ENCODE measurements around the gene FLT1. TPM values are rescaled to one million over a fixed set of nuclear protein-coding genes. Genes with fewer than 3 reads are reported as not detected.

The FLT1 gene
- total RNA-seq, 2 donors from 2014 or later, result 3.2 to 10.3 TPM

DNA sequence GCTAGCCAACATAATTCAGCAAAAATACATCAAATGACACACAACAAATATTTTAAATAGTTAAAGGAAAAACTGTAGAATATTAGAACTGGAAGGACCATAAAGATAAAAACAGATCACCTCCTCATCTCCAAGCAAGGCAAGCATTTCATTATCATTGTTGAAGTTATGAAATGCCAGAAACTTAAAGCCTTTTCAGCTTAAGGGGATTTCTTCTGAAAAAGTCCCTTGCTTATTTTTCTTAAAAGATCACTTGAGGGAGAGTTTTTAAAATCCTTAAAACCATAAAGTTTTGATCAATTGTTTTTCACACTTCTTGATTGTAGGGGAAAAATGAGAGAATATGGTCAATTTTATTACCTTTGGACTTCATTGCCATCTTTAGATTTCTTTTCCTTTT lies 37.4 kb downstream of the FLT1 start:
- no peaks in the 10 kb centered on the region for H3K9me3 ChIP-seq (ENCODE audit: control insufficient read depth, low read length)
- H3K9me3 Mint-ChIP-seq, result no peaks in the 10 kb centered on the region
- no peak overlapping the region for H3K4me3 Mint-ChIP-seq
- peaks cover 11% of the 10 kb centered on the region for H3K4me1 Mint-ChIP-seq
- no peaks in the 10 kb centered on the region for H3K27me3 Mint-ChIP-seq (ENCODE audit: insufficient read depth)
- TF ChIP-seq, protein P1, sequence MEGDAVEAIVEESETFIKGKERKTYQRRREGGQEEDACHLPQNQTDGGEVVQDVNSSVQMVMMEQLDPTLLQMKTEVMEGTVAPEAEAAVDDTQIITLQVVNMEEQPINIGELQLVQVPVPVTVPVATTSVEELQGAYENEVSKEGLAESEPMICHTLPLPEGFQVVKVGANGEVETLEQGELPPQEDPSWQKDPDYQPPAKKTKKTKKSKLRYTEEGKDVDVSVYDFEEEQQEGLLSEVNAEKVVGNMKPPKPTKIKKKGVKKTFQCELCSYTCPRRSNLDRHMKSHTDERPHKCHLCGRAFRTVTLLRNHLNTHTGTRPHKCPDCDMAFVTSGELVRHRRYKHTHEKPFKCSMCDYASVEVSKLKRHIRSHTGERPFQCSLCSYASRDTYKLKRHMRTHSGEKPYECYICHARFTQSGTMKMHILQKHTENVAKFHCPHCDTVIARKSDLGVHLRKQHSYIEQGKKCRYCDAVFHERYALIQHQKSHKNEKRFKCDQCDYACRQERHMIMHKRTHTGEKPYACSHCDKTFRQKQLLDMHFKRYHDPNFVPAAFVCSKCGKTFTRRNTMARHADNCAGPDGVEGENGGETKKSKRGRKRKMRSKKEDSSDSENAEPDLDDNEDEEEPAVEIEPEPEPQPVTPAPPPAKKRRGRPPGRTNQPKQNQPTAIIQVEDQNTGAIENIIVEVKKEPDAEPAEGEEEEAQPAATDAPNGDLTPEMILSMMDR (conservative IDR thresholded peaks at IDR 0.05), result no peak
- H3K27ac ChIP-seq (ENCODE audit: low read depth, low read length), result no peak overlapping the region
- no peaks in the 10 kb centered on the region for H3K36me3 ChIP-seq (ENCODE audit: control insufficient read depth, insufficient read depth, low read length)
- H3K27me3 ChIP-seq (ENCODE audit: control insufficient read depth, insufficient read depth, low read length, poor library complexity, severe bottlenecking), result no peaks in the 10 kb centered on the region
- H3K4me1 ChIP-seq (ENCODE audit: control insufficient read depth, insufficient read depth, low read length), result no peaks in the 10 kb centered on the region
- H3K36me3 Mint-ChIP-seq (ENCODE audit: low read depth), result peaks cover 16% of the 10 kb centered on the region
- no peak for DNase-seq
- H3K4me3 ChIP-seq (ENCODE audit: low read length), result no peak overlapping the region
- no peak overlapping the region for H3K9ac ChIP-seq (ENCODE audit: extremely low read depth, low read length, poor library complexity, severe bottlenecking)
- H3K27ac Mint-ChIP-seq, result no peak overlapping the region

GRCh38 chr13:28455580-28456194 lies 39.2 kb downstream of the FLT1 start:
- H3K9me3 Mint-ChIP-seq, result no peaks in the 10 kb centered on the region
- no peak overlapping the region for H3K27ac ChIP-seq (ENCODE audit: low read depth, low read length)
- H3K4me1 Mint-ChIP-seq, result peaks cover 11% of the 10 kb centered on the region

GRCh38 chr13:28452755-28453154 lies 42.2 kb downstream of the FLT1 start:
- TF ChIP-seq, protein P1 (conservative IDR thresholded peaks at IDR 0.05), result no peak
- H3K9me3 Mint-ChIP-seq, result peaks cover 16% of the 10 kb centered on the region
- no peak for DNase-seq
- Histone ChIP-seq H3K9me3 (ENCODE audit: control insufficient read depth, low read length) (peaks cover 14% of the 10 kb centered on the region), H3K4me1 (ENCODE audit: control insufficient read depth, insufficient read depth, low read length) (no peaks in the 10 kb centered on the region), H3K9ac (ENCODE audit: extremely low read depth, low read length, poor library complexity, severe bottlenecking) (no peak overlapping the region), H3K27ac (ENCODE audit: low read depth, low read length) (no peak overlapping the region), H3K36me3 (ENCODE audit: control insufficient read depth, insufficient read depth, low read length) (no peaks in the 10 kb centered on the region), H3K27me3 (ENCODE audit: control insufficient read depth, insufficient read depth, low read length, poor library complexity, severe bottlenecking) (no peaks in the 10 kb centered on the region), H3K4me3 (ENCODE audit: low read length) (no peak overlapping the region)
- peaks cover 16% of the 10 kb centered on the region for H3K36me3 Mint-ChIP-seq (ENCODE audit: low read depth)
- H3K4me1 Mint-ChIP-seq, result peaks cover 12% of the 10 kb centered on the region
- H3K27ac Mint-ChIP-seq, result no peak overlapping the region
- no peak overlapping the region for H3K4me3 Mint-ChIP-seq
- H3K27me3 Mint-ChIP-seq (ENCODE audit: insufficient read depth), result no peaks in the 10 kb centered on the region

More at GRCh38 chr13:28455580-28456194, 39.2 kb downstream of the FLT1 start:
- Histone ChIP-seq H3K9me3 (ENCODE audit: control insufficient read depth, low read length) (no peaks in the 10 kb centered on the region), H3K27me3 (ENCODE audit: control insufficient read depth, insufficient read depth, low read length, poor library complexity, severe bottlenecking) (no peaks in the 10 kb centered on the region), H3K36me3 (ENCODE audit: control insufficient read depth, insufficient read depth, low read length) (no peaks in the 10 kb centered on the region), H3K4me1 (ENCODE audit: control insufficient read depth, insufficient read depth, low read length) (no peaks in the 10 kb centered on the region), H3K4me3 (ENCODE audit: low read length) (no peak overlapping the region), H3K9ac (ENCODE audit: extremely low read depth, low read length, poor library complexity, severe bottlenecking) (no peak overlapping the region)
- H3K4me3 Mint-ChIP-seq, result no peak overlapping the region
- peaks cover 13% of the 10 kb centered on the region for H3K36me3 Mint-ChIP-seq (ENCODE audit: low read depth)
- DNase-seq, result no peak
- WGBS, 2 experiments (ENCODE audit: insufficient coverage in 1 of 2, insufficient read length in 1 of 2), result 65 to 100% methylated on average over 2 to 3 of the region's 3 CpGs
- no peaks in the 10 kb centered on the region for H3K27me3 Mint-ChIP-seq (ENCODE audit: insufficient read depth)
- peak overlapping the region; percentile 1 for H3K27ac Mint-ChIP-seq
- TF ChIP-seq, protein P1 (conservative IDR thresholded peaks at IDR 0.05), result no peak
